K562 (cell line): ENCODE measurements around the gene METTL25B. TPM values are rescaled to one million over a fixed set of nuclear protein-coding genes. Genes with fewer than 3 reads are reported as not detected.
A peak's percentile ranks its signal among the peaks of the same experiment; 100 is the strongest.

Source experiments
- CTBP1 ChIP-seq: fragments of 450-650 bp; IDR thresholded peaks from 2 replicates; pipeline ENCODE4 v1.6.1; 2016; ENCODE audit warnings: borderline replicate concordance
- CTCF ChIP-seq, 3 experiments: IDR thresholded peaks in 2 of 3; conservative IDR thresholded peaks in 1 of 3; 2 replicates each; pipeline ENCODE4 v1.5.1; 2011 to 2012; ENCODE audit warnings: low read length in 3 of 3, mild to moderate bottlenecking in 3 of 3, control low read depth in 2 of 3, improper control_type of control experiment in 1 of 3, inconsistent platforms in 1 of 3, low read depth in 1 of 3, mixed read lengths in 1 of 3, moderate library complexity in 1 of 3; ENCODE audit not compliant: insufficient read depth in 2 of 3
- GTF2E2 ChIP-seq: fragments of 200-800 bp; sonication (Bioruptor generic); IDR thresholded peaks from 2 replicates; pipeline ENCODE4 v1.6.1; 2016; ENCODE audit warnings: missing genetic modification characterization, missing compliant biosample characterization
- KLF16 ChIP-seq: IDR thresholded peaks from 2 replicates; pipeline ENCODE4 v1.6.1; 2016; ENCODE audit warnings: antibody characterized with exemption
- MGA ChIP-seq: fragments of 450-650 bp; IDR thresholded peaks from 2 replicates; pipeline ENCODE4 v1.6.1; 2016; ENCODE audit warnings: mild to moderate bottlenecking, moderate library complexity
- NBN ChIP-seq: fragments of 450-650 bp; IDR thresholded peaks from 2 replicates; pipeline ENCODE4 v1.6.1; 2016; ENCODE audit warnings: low read depth, mild to moderate bottlenecking
- POLR2G ChIP-seq: fragments of 200-400 bp; formaldehyde crosslinking; IDR thresholded peaks from 2 replicates; pipeline ENCODE4 v1.6.1; 2017; ENCODE audit warnings: low read depth, mild to moderate bottlenecking, antibody characterized with exemption, low read length, moderate library complexity
- RBFOX2 ChIP-seq: fragments of 200-400 bp; formaldehyde crosslinking; IDR thresholded peaks from 2 replicates; pipeline ENCODE4 v1.6.1; 2017; ENCODE audit warnings: low read depth, mild to moderate bottlenecking, low read length, moderate library complexity
- SAP30 ChIP-seq: fragments of 200-600 bp; sonication (generic); IDR thresholded peaks from 2 replicates; pipeline ENCODE4 v1.6.1; 2012; ENCODE audit warnings: borderline replicate concordance, low read depth, mild to moderate bottlenecking, moderate library complexity, low read length, control low read depth, inconsistent platforms; ENCODE audit not compliant: insufficient read depth, poor library complexity, severe bottlenecking
- SIN3A ChIP-seq, 2 experiments: fragments of 150-350 bp in 1 of 2; IDR thresholded peaks; 2 replicates each; pipeline ENCODE4 v1.6.1; 2011 to 2016; ENCODE audit warnings: borderline replicate concordance in 2 of 2, low read depth in 2 of 2, low read length in 2 of 2, mild to moderate bottlenecking in 2 of 2, moderate library complexity in 2 of 2; ENCODE audit not compliant: control insufficient read depth in 1 of 2
- polyA plus RNA-seq, 8 experiments: library from polyadenylated mRNA; depleted of rRNA in 4 of 8; stranded (reverse) in 5 of 8; unstranded in 3 of 8; fragments of >200 nt; fragmentation: Nextera tagmentation in 2 of 8; fragmentation: Illumina TruSeq in 1 of 8; extraction: Ambion mirVana in 2 of 8; extraction: Trizol in 1 of 8; gene quantifications; 2 replicates each; pipeline versions ENCODE4 v1.2.1 to v1.2.3, GENCODE V29; 2011 to 2014; ENCODE audit warnings: inconsistent platforms in 1 of 8, missing spikeins in 1 of 8
- total RNA-seq, 7 experiments: library from RNA; depleted of rRNA in 6 of 7; stranded (reverse); fragments of >200 nt in 6 of 7; fragmentation: Illumina TruSeq in 2 of 7; extraction: Trizol in 2 of 7; gene quantifications; 2 replicates each; pipeline versions ENCODE4 v1.2.1 to v1.2.3, GENCODE V29; 2011 to 2021; ENCODE audit warnings: low replicate concordance in 1 of 7

The METTL25B gene
- total and polyA plus RNA-seq, 9 of the 15 experiments (the other 6 are each of a cell fraction or from before 2014, with no cell fraction given): 7.7 to 48.3 (median 33.1) TPM

DNA sequence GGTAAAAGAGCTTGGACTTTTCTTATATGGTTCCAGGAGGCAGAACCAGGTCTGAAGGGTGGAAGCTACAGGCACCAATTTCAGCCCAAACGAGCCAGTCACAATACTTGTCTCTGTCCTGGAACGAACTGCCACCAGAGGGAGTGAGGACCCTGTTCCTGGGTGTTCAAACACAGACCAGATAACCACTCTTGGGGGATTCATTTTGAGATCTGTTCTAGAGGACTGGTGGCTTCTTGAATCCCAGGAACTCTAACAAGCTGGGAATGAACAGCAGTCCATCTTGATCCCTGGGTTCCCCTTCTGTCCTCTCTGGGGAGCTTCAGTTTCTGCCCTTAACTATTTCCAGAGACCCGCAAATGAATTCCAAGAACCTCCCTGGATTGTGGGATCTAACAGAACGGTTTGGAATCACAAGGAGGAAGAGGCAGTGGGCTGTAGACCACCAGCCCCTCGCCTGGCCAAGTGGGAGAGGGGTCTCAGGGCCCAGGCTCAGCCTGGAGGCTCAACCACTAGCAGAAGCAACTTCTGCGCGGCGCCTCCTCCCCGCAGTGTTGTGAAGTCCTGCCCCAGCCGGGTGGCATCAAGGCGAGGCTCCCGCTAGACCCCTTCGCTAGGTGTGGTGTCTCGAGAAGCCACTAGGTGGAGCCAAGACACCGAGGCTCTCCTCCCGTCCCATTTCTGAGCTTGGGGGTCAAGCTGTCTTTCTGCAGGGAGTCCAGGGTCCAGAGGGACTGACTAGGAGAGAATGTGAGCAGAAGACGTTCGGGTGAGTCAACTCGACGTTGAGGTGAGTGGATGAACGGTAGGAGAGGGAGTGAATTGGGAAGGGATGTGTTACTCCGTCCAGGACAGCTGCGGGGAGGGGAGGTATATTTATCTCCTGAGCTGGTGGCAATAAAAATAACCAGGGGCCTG lies 39.0 kb upstream of the METTL25B start (continued):
- no peak for TF ChIP-seq MGA
- no peak for TF ChIP-seq SAP30
- no peak for TF ChIP-seq SIN3A (IDR thresholded peaks at IDR 0.05; ENCODE audit: borderline replicate concordance in 2 of 2, control insufficient read depth in 1 of 2, low read depth in 2 of 2, low read length in 2 of 2)
- no peak for TF ChIP-seq GTF2E2 (tag)
- TF ChIP-seq RBFOX2: peak; percentile 66
- 0 out of 2 replicates have a peak, but pooled peaks have one; percentile 11 for TF ChIP-seq KLF16
- TF ChIP-seq NBN: peak; percentile 20; the same call in 1 of the 2 replicates
- peak; percentile 74 for TF ChIP-seq CTBP1
- peak; percentile 92 to 97 (median 97) for TF ChIP-seq CTCF (IDR thresholded peaks at IDR 0.05 in 2 of 3, conservative IDR thresholded peaks at IDR 0.05 in 1 of 3; ENCODE audit: insufficient read depth in 2 of 3, low read depth in 1 of 3, low read length in 3 of 3)
- peak; percentile 74 for TF ChIP-seq POLR2G
